ENCODE measurements around the gene IL23A.
"Not testable (repeated sequence)": the region's sequence is repeated elsewhere in the genome, so short reads cannot be mapped to it uniquely, and the experiment has no call there.

The IL23A gene

GRCh38 chr12:56338308-56339157, at the start of gene IL23A:
IL23A (plus strand) TSS chr12:56338884; CDS start chr12:56339045, 161 bp downstream.
- peak; percentile 71 to 75 for DNase-seq

- DNase-seq = no peak
Measured at GRCh38 chr12:56293795-56294194, 44.9 kb upstream of the IL23A start.

- no peak for DNase-seq
Measured at GRCh38 chr12:56296295-56296694, 42.4 kb upstream of the IL23A start.

- DNase-seq = no peak
Measured at GRCh38 chr12:56297400-56297799, 41.3 kb upstream of the IL23A start.

GRCh38 chr12:56298828-56299227, 39.9 kb upstream of the IL23A start:
- no peak for DNase-seq

- peak; percentile 11 for DNase-seq
Measured at GRCh38 chr12:56299308-56299852, 39.3 kb upstream of the IL23A start.

GRCh38 chr12:56299853-56300643, 38.6 kb upstream of the IL23A start, which contains the start of gene CS:
CS (minus strand) TSS chr12:56300330; CDS start chr12:56300201, 129 bp downstream.
- DNase-seq = peak; percentile 97

GRCh38 chr12:56300644-56301464, 37.8 kb upstream of the IL23A start:
- DNase-seq = peak in 1 of 2 donors; percentile 9

GRCh38 chr12:56304276-56304675, 34.4 kb upstream of the IL23A start:
- DNase-seq = no peak

GRCh38 chr12:56304872-56305590, 33.7 kb upstream of the IL23A start:
- no peak for DNase-seq

- no peak for DNase-seq
Measured at GRCh38 chr12:56307221-56307965, 31.3 kb upstream of the IL23A start.

- DNase-seq = no peak
Measured at GRCh38 chr12:56308714-56309113, 30.0 kb upstream of the IL23A start.

GRCh38 chr12:56311003-56311402, 27.7 kb upstream of the IL23A start:
- no peak for DNase-seq

- DNase-seq = no peak
Measured at GRCh38 chr12:56315249-56315621, 23.4 kb upstream of the IL23A start.

- peak; percentile 85 to 86 for DNase-seq
Measured at GRCh38 chr12:56315622-56316473, 22.8 kb upstream of the IL23A start, which contains the start of gene CNPY2. CNPY2 (minus strand) TSS chr12:56315988; CDS start chr12:56315217, 771 bp downstream.

GRCh38 chr12:56317675-56318074, 21.0 kb upstream of the IL23A start:
- no peak for DNase-seq

GRCh38 chr12:56321027-56321426, 17.7 kb upstream of the IL23A start:
- no peak for DNase-seq

GRCh38 chr12:56321610-56322009, 17.1 kb upstream of the IL23A start:
- DNase-seq = not testable (repeated sequence)

GRCh38 chr12:56324206-56324605, 14.5 kb upstream of the IL23A start:
- DNase-seq = no peak

- no peak for DNase-seq
Measured at GRCh38 chr12:56326126-56326525, 12.6 kb upstream of the IL23A start.
